H1 (cell line): ENCODE measurements around the gene ADAD2. TPM values are rescaled to one million over a fixed set of nuclear protein-coding genes. Genes with fewer than 3 reads are reported as not detected.

ENCODE experiments used
- ASH2L ChIP-seq: fragments of 200-600, 300-600 bp; sonication (generic); IDR thresholded peaks from one replicate; pipeline ENCODE4 v1.7.1; 2017; ENCODE audit warnings: low read length
- BACH1 ChIP-seq: IDR thresholded peaks from 2 replicates; pipeline ENCODE4 v1.6.1; 2012; ENCODE audit warnings: low read length, improper control_type of control experiment
- CREB1 ChIP-seq: IDR thresholded peaks from 2 replicates; pipeline ENCODE4 v1.6.1; 2012; ENCODE audit warnings: inconsistent platforms
- EGR1 ChIP-seq: IDR thresholded peaks from 2 replicates; pipeline ENCODE4 v1.6.1; 2011; ENCODE audit warnings: low read depth, low read length, borderline replicate concordance
- EP300 ChIP-seq, 2 experiments: IDR thresholded peaks; 1 replicate in 1 of 2; 2 replicates in 1 of 2; pipeline ENCODE4 v1.6.1; 2011 to 2012; ENCODE audit warnings: low read depth in 2 of 2, low read length in 2 of 2, mild to moderate bottlenecking in 2 of 2, borderline replicate concordance in 1 of 2, inconsistent platforms in 1 of 2, moderate library complexity in 1 of 2
- EZH2 ChIP-seq: fragments of 200-600 bp; sonication (generic); IDR thresholded peaks from 2 replicates; pipeline ENCODE4 v1.7.1; 2012; ENCODE audit warnings: low read depth, mild to moderate bottlenecking, moderate library complexity, low read length, inconsistent platforms; ENCODE audit not compliant: severe bottlenecking
- GABPA ChIP-seq: IDR thresholded peaks from 2 replicates; pipeline ENCODE4 v1.6.1; 2011; ENCODE audit warnings: mild to moderate bottlenecking, low read length, moderate library complexity, borderline replicate concordance; ENCODE audit not compliant: insufficient read depth
- HDAC2 ChIP-seq, 2 experiments: fragments of 300-600 bp in 1 of 2; sonication (generic) in 1 of 2; IDR thresholded peaks; 2 replicates each; pipeline ENCODE4 v1.6.1; 2011 to 2012; ENCODE audit warnings: low read depth in 2 of 2, low read length in 2 of 2, mild to moderate bottlenecking in 2 of 2, moderate library complexity in 2 of 2, borderline replicate concordance in 1 of 2, inconsistent platforms in 1 of 2
- JUND ChIP-seq: IDR thresholded peaks from 2 replicates; pipeline ENCODE4 v1.6.1; 2011; ENCODE audit warnings: mild to moderate bottlenecking, improper control_type of control experiment, low read length
- KDM4A ChIP-seq: IDR thresholded peaks from one replicate; pipeline ENCODE4 v1.7.1; 2012; ENCODE audit warnings: low read depth, mild to moderate bottlenecking, moderate library complexity, low read length, inconsistent platforms; ENCODE audit not compliant: severe bottlenecking
- PHF8 ChIP-seq: fragments of 200-600 bp; sonication (generic); conservative IDR thresholded peaks from 2 replicates; pipeline ENCODE4 v1.7.1; 2012; ENCODE audit warnings: low read depth, mild to moderate bottlenecking, inconsistent platforms, low read length, moderate library complexity
- POLR2A ChIP-seq, 2 experiments: IDR thresholded peaks; 1 replicate in 1 of 2; 2 replicates in 1 of 2; pipeline ENCODE4 v1.6.1; 2011; ENCODE audit warnings: low read depth in 2 of 2, low read length in 2 of 2, mild to moderate bottlenecking in 2 of 2; ENCODE audit errors: control extremely low read depth in 1 of 2
- POU5F1 ChIP-seq: IDR thresholded peaks from 2 replicates; pipeline ENCODE4 v1.6.1; 2011; ENCODE audit warnings: low read depth, mild to moderate bottlenecking, low read length, moderate library complexity
- SIRT6 ChIP-seq: IDR thresholded peaks from one replicate; pipeline ENCODE4 v1.7.1; 2012; ENCODE audit warnings: low read length, inconsistent platforms
- SRF ChIP-seq: IDR thresholded peaks from 2 replicates; pipeline ENCODE4 v1.6.1; 2011; ENCODE audit warnings: mild to moderate bottlenecking, low read depth, low read length, moderate library complexity
- TAF1 ChIP-seq: IDR thresholded peaks from 2 replicates; pipeline ENCODE4 v1.6.1; 2011; ENCODE audit warnings: mild to moderate bottlenecking, low read depth, low read length
- TEAD4 ChIP-seq: IDR thresholded peaks from 2 replicates; pipeline ENCODE4 v1.6.1; 2012; ENCODE audit warnings: low read depth, low read length, inconsistent platforms, mixed read lengths
- ZNF274 ChIP-seq: IDR thresholded peaks from 2 replicates; pipeline ENCODE4 v1.7.0; 2012; ENCODE audit warnings: low read length, borderline replicate concordance; ENCODE audit errors: extremely low read depth
- polyA plus RNA-seq, 7 experiments: library from polyadenylated mRNA; depleted of rRNA in 3 of 7; stranded (reverse) in 5 of 7; unstranded in 2 of 7; fragments of >200 nt in 5 of 7; fragments of 200-250 nt in 2 of 7; gene quantifications; 1 replicate in 5 of 7; 2 replicates in 1 of 7; 4 replicates in 1 of 7; pipeline versions ENCODE4 v1.2.1 to v1.2.3, GENCODE V29; 2011 to 2013; ENCODE audit warnings: missing spikeins in 2 of 7, mixed read lengths in 2 of 7
- total RNA-seq: library from RNA; stranded (reverse); fragmentation: NEBNext Ultra II Directional; extraction: Animal tissue kit (Norgen Biotek cat#: 25700); gene quantifications from 2 replicates; pipeline ENCODE4 v1.2.1, GENCODE V29; 2021
- TF ChIP-seq, protein P1 (sequence below): IDR thresholded peaks from 2 replicates; pipeline ENCODE4 v1.6.1; 2012; ENCODE audit warnings: inconsistent platforms
- TF ChIP-seq, protein P2 (sequence below), 3 experiments: IDR thresholded peaks; 1 replicate in 2 of 3; 2 replicates in 1 of 3; pipeline versions ENCODE4 v1.5.1 to v1.6.1; 2011; ENCODE audit warnings: low read length in 3 of 3, mild to moderate bottlenecking in 3 of 3, inconsistent platforms in 2 of 3, low read depth in 1 of 3, moderate library complexity in 1 of 3; ENCODE audit not compliant: insufficient read depth in 1 of 3; ENCODE audit errors: control extremely low read depth in 1 of 3

The ADAD2 gene
- total and polyA plus RNA-seq, 2 of the 8 experiments (the other 6 are each of a cell fraction or from before 2014, with no cell fraction given), result 1.2 to 1.3 TPM

DNA sequence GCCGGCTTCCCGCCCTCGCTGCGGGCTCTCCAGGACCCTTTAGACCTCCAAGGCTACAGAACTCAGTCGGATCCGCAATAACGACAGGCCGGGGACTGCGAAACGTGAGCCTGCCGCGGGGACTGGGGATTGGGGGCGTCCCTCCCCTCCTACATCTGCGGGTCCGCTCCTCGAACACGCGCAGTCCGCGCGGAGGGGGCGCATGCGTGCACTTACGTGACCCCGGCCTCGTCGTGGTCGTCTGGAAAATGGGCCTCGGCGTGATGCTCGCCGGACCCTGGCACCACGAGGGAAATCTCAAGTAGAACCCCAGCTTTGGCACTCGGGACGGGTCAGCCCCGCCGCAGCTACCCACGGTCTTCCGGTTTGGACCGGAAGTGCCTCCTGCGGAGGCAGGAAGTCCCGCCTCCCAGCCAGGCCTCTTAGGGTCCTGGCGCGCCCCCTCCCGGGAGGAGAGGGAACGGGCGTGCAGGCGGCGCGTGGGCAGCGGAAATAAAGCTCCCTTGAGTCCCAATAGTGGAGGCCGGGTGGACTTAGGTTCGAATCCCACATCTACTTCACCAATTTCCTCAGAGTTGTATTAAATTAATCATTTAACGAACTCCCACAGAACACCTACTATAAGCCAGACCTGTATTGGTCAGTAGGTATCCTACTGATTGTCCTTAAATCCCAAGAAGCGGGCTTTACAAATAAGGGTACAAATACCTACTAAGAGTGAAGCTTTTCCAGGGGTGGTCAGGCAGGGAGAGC is 4.1 kb upstream of the ADAD2 start, which contains the start of gene TAF1C (continued):
- TF ChIP-seq, protein P1, sequence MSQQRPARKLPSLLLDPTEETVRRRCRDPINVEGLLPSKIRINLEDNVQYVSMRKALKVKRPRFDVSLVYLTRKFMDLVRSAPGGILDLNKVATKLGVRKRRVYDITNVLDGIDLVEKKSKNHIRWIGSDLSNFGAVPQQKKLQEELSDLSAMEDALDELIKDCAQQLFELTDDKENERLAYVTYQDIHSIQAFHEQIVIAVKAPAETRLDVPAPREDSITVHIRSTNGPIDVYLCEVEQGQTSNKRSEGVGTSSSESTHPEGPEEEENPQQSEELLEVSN, result 0 out of 2 replicates have a peak, but pooled peaks have one; percentile 53
- TF ChIP-seq SRF, result no peak
- peak; percentile 57; the same call in 1 of the 2 replicates for TF ChIP-seq CREB1
- 0 out of 2 replicates have a peak, but pooled peaks have one; percentile 49 for TF ChIP-seq TAF1
- peak; percentile 90 for TF ChIP-seq KDM4A
- no peak for TF ChIP-seq POU5F1
- no peak for TF ChIP-seq SIRT6
- TF ChIP-seq PHF8, result peak; percentile 94
- peak; percentile 87; the same call in 1 of the 2 replicates for TF ChIP-seq EGR1
- peak; percentile 54; the same call in 1 of the 2 replicates for TF ChIP-seq BACH1
- peak; percentile 98 for TF ChIP-seq GABPA
- TF ChIP-seq TEAD4, result no peak
- TF ChIP-seq ZNF274, result no peak
- TF ChIP-seq, protein P2, sequence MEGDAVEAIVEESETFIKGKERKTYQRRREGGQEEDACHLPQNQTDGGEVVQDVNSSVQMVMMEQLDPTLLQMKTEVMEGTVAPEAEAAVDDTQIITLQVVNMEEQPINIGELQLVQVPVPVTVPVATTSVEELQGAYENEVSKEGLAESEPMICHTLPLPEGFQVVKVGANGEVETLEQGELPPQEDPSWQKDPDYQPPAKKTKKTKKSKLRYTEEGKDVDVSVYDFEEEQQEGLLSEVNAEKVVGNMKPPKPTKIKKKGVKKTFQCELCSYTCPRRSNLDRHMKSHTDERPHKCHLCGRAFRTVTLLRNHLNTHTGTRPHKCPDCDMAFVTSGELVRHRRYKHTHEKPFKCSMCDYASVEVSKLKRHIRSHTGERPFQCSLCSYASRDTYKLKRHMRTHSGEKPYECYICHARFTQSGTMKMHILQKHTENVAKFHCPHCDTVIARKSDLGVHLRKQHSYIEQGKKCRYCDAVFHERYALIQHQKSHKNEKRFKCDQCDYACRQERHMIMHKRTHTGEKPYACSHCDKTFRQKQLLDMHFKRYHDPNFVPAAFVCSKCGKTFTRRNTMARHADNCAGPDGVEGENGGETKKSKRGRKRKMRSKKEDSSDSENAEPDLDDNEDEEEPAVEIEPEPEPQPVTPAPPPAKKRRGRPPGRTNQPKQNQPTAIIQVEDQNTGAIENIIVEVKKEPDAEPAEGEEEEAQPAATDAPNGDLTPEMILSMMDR (IDR thresholded peaks at IDR 0.05; ENCODE audit: control extremely low read depth in 1 of 3, insufficient read depth in 1 of 3, low read depth in 1 of 3, low read length in 3 of 3), result peak; percentile 84 to 94 (median 89)
- peak; percentile 55; the same call in 1 of the 2 replicates for TF ChIP-seq JUND
- 0 out of 3 replicates have a peak, but pooled peaks of 1 of the 2 experiments have one; percentile 54 for TF ChIP-seq EP300 (IDR thresholded peaks at IDR 0.05; ENCODE audit: borderline replicate concordance in 1 of 2, low read depth in 2 of 2, low read length in 2 of 2)
- peak; percentile 98 for TF ChIP-seq ASH2L
- TF ChIP-seq POLR2A (IDR thresholded peaks at IDR 0.05; ENCODE audit: control extremely low read depth in 1 of 2, low read depth in 2 of 2, low read length in 2 of 2), result peak in 1 of 2 experiments; percentile 82; a peak in 2 of 3 replicates
- 0 out of 4 replicates have a peak, but pooled peaks have one; percentile 63 to 66 for TF ChIP-seq HDAC2 (IDR thresholded peaks at IDR 0.05; ENCODE audit: borderline replicate concordance in 1 of 2, low read depth in 2 of 2, low read length in 2 of 2)
- TF ChIP-seq EZH2, result no peak
- TF ChIP-seq, all 59 proteins: peak for 21
